ENCODE results near the gene PPT1.

- TF ChIP-seq CTCF (IDR thresholded peaks at IDR 0.05) = no peak
- TF ChIP-seq POLR2A (IDR thresholded peaks at IDR 0.05) = no peak
These were observed 6.2 kb downstream of the PPT1 start for GRCh38 chr1:40090652-40091355.
